Smooth muscle cell (in vitro differentiated cells): Measurements from ENCODE around the gene SCFD2. TPM values are rescaled to one million over a fixed set of nuclear protein-coding genes. Genes with fewer than 3 reads are reported as not detected.

Experiments
- DNase-seq: peaks from one replicate; lab custom pipeline; 2025; ENCODE audit not compliant: unreplicated experiment; lab: John Stamatoyannopoulos, UW
- H2AFZ ChIP-seq: fragments of 200-600 bp; sonication (generic); 2 replicates; pipeline ENCODE4 v1.6.0; 2016; ENCODE audit warnings: antibody characterized with exemption, low read depth, mild to moderate bottlenecking
- H3F3A ChIP-seq: fragments of 200-600 bp; sonication (generic); 2 replicates; pipeline ENCODE4 v1.6.0; 2017; ENCODE audit warnings: antibody characterized with exemption, low read depth
- H3K27ac ChIP-seq: fragments of 200-600 bp; sonication (generic); 2 replicates; pipeline ENCODE4 v1.5.1; 2016; ENCODE audit warnings: low read depth, mild to moderate bottlenecking
- H3K27me3 ChIP-seq: fragments of 200-600 bp; sonication (generic); 2 replicates; pipeline ENCODE4 v1.6.1; 2016; ENCODE audit warnings: low read depth, mild to moderate bottlenecking
- H3K36me3 ChIP-seq: fragments of 200-600 bp; sonication (generic); 2 replicates; pipeline ENCODE4 v1.5.1; 2016; ENCODE audit warnings: low read depth
- H3K4me1 ChIP-seq: fragments of 200-600 bp; sonication (generic); 2 replicates; pipeline ENCODE4 v1.5.1; 2016; ENCODE audit warnings: low read depth
- H3K4me2 ChIP-seq: fragments of 200-600 bp; sonication (generic); 2 replicates; pipeline ENCODE4 v1.6.0; 2016; ENCODE audit warnings: mild to moderate bottlenecking
- H3K4me3 ChIP-seq: fragments of 200-600 bp; sonication (generic); 2 replicates; pipeline ENCODE4 v1.5.1; 2016; ENCODE audit warnings: mild to moderate bottlenecking
- H3K79me2 ChIP-seq: fragments of 200-600 bp; sonication (generic); 2 replicates; pipeline ENCODE4 v1.6.0; 2016; ENCODE audit warnings: low read depth, mild to moderate bottlenecking
- H3K9ac ChIP-seq: fragments of 200-600 bp; sonication (generic); 2 replicates; pipeline ENCODE4 v1.6.0; 2016; ENCODE audit warnings: low read depth
- H3K9me3 ChIP-seq: fragments of 200-600 bp; sonication (generic); replicated peaks from 2 replicates; pipeline ENCODE4 v1.5.1; 2016; ENCODE audit warnings: low read depth
- H4K20me1 ChIP-seq: fragments of 200-600 bp; sonication (generic); 2 replicates; pipeline ENCODE4 v1.6.0; 2016; ENCODE audit warnings: low read depth
- CTCF ChIP-seq: fragments of 200-600 bp; sonication (generic); IDR thresholded peaks from 2 replicates; pipeline ENCODE4 v1.5.1; 2017; ENCODE audit warnings: borderline replicate concordance, mild to moderate bottlenecking, antibody characterized with exemption; ENCODE audit not compliant: insufficient read depth, poor library complexity, severe bottlenecking
- WGBS: methylation state at CpG from one replicate; pipeline ENCODE4 v1.1.7; 2016; ENCODE audit warnings: low lambda C conversion rate; 5-methylcytosine and 5-hydroxymethylcytosine counted together
- polyA plus RNA-seq: library from polyadenylated mRNA; unstranded; fragments of >200 nt; fragmentation: Nextera tagmentation; extraction: Ambion mirVana; gene quantifications from 2 replicates; pipeline ENCODE4 v1.2.1, GENCODE V29; 2016
- total RNA-seq: library from RNA; depleted of rRNA; stranded (reverse); fragments of >200 nt; gene quantifications from 2 replicates; pipeline ENCODE4 v1.2.3, GENCODE V29; 2014

The SCFD2 gene
- total and polyA plus RNA-seq, 2 experiments from 2014 or later, result 7.8 to 11.4 TPM

- Histone ChIP-seq H2AFZ (no peak overlapping the region), H4K20me1 (no peaks in the 10 kb centered on the region), H3K36me3 (no peaks in the 10 kb centered on the region), H3K9me3 (no peaks in the 10 kb centered on the region), H3K9ac (no peak overlapping the region), H3K27me3 (no peaks in the 10 kb centered on the region), H3K27ac (peak overlapping the region; percentile 39), H3K79me2 (no peaks in the 10 kb centered on the region), H3K4me1 (peaks cover 5% of the 10 kb centered on the region), H3K4me2 (no peak overlapping the region), H3K4me3 (no peak overlapping the region), H3F3A (no peaks in the 10 kb centered on the region)
- no peak for DNase-seq
- no peak for TF ChIP-seq CTCF
These were observed 450.7 kb downstream of the SCFD2 start for GRCh38 chr4:52915191-52915590.

- peak overlapping the region; percentile 39 for H3K27ac ChIP-seq
- no peak overlapping the region for H3K4me3 ChIP-seq
- H3K9ac ChIP-seq, result no peak overlapping the region
- H3K27me3 ChIP-seq, result no peaks in the 10 kb centered on the region
- H2AFZ ChIP-seq, result no peak overlapping the region
- no peaks in the 10 kb centered on the region for H4K20me1 ChIP-seq
- TF ChIP-seq CTCF, result no peak
- H3K4me2 ChIP-seq, result peak overlapping the region; percentile 41
- DNase-seq, result no peak
- H3K79me2 ChIP-seq, result no peaks in the 10 kb centered on the region
- H3K36me3 ChIP-seq, result no peaks in the 10 kb centered on the region
- 61% methylated on average over 3 of the region's 3 CpGs for WGBS
- H3F3A ChIP-seq, result no peaks in the 10 kb centered on the region
- no peaks in the 10 kb centered on the region for H3K9me3 ChIP-seq
- peaks cover 5% of the 10 kb centered on the region for H3K4me1 ChIP-seq
These were observed 451.7 kb downstream of the SCFD2 start for GRCh38 chr4:52914051-52914605.

- H3K27ac ChIP-seq, result no peak overlapping the region
- no peaks in the 10 kb centered on the region for H4K20me1 ChIP-seq
- no peak for TF ChIP-seq CTCF
- no peaks in the 10 kb centered on the region for H3K79me2 ChIP-seq
- no peaks in the 10 kb centered on the region for H3F3A ChIP-seq
- H3K4me3 ChIP-seq, result no peak overlapping the region
- peaks cover 5% of the 10 kb centered on the region for H3K4me1 ChIP-seq
- H2AFZ ChIP-seq, result no peak overlapping the region
- H3K4me2 ChIP-seq, result no peak overlapping the region
- no peak overlapping the region for H3K9ac ChIP-seq
- H3K36me3 ChIP-seq, result no peaks in the 10 kb centered on the region
- H3K27me3 ChIP-seq, result no peaks in the 10 kb centered on the region
- no peaks in the 10 kb centered on the region for H3K9me3 ChIP-seq
- DNase-seq, result no peak
- WGBS, result 73% methylated on average over 2 of the region's 2 CpGs
These were observed 453.3 kb downstream of the SCFD2 start for GRCh38 chr4:52912608-52913007.

GRCh38 chr4:52911684-52912294 is 454.1 kb downstream of the SCFD2 start:
- Histone ChIP-seq H3K36me3 (no peaks in the 10 kb centered on the region), H3K79me2 (no peaks in the 10 kb centered on the region), H3K4me2 (no peak overlapping the region), H3K27ac (no peak overlapping the region), H3K9me3 (no peaks in the 10 kb centered on the region), H3K4me1 (peaks cover 5% of the 10 kb centered on the region), H4K20me1 (no peaks in the 10 kb centered on the region), H3K9ac (no peak overlapping the region), H3F3A (no peaks in the 10 kb centered on the region), H2AFZ (no peak overlapping the region), H3K4me3 (no peak overlapping the region), H3K27me3 (no peaks in the 10 kb centered on the region)
- no peak for DNase-seq
- peak; percentile 52 for TF ChIP-seq CTCF
- WGBS, result 12% methylated on average over 3 of the region's 3 CpGs
